ENCODE data around the gene SAMD4B.
A peak's percentile ranks its signal among the peaks of the same experiment; 100 is the strongest.

SAMD4B gene

GRCh38 chr19:39342647-39343305 is 555 bp downstream of the SAMD4B start:
- Histone ChIP-seq H2AK5ac (ENCODE audit: low read depth, low read length) (peak overlapping the region; percentile 46), H3K27ac (replicated peaks; ENCODE audit: low read length) (no peak overlapping the region)

GRCh38 chr19:39345956-39346355 is 3.7 kb downstream of the SAMD4B start:
- Histone ChIP-seq H2BK15ac (ENCODE audit: low read length) (no peak overlapping the region), H2AK5ac (ENCODE audit: low read depth, low read length) (no peak overlapping the region), H2BK12ac (ENCODE audit: low read length) (no peak overlapping the region), H4K8ac (ENCODE audit: low read depth, low read length) (no peak overlapping the region), H3K36me3 (replicated peaks in 1 of 2; ENCODE audit: control insufficient read depth in 2 of 2, insufficient read depth in 2 of 2, low read length in 2 of 2) (peaks cover 15 to 68% of the 10 kb centered on the region in 2 donors), H2AFZ (ENCODE audit: low read length) (no peak overlapping the region), H3K27me3 (ENCODE audit: control insufficient read depth in 3 of 3, insufficient read depth in 3 of 3, low read depth in 1 of 3, low read length in 3 of 3) (no peaks in the 10 kb centered on the region), H3K4ac (ENCODE audit: low read length) (no peak overlapping the region), H3K4me1 (ENCODE audit: control insufficient read depth in 2 of 2, insufficient read depth in 1 of 2, low read depth in 1 of 2, low read length in 2 of 2) (peaks cover 5 to 11% of the 10 kb centered on the region in 2 donors), H3K4me3 (ENCODE audit: low read length in 2 of 2) (no peak overlapping the region), H2BK120ac (ENCODE audit: low read depth, low read length) (no peak overlapping the region), H2BK5ac (ENCODE audit: low read length) (no peak overlapping the region), H3K27ac (replicated peaks; ENCODE audit: low read length) (no peak overlapping the region), H3K9me3 (replicated peaks in 1 of 2; ENCODE audit: control insufficient read depth in 2 of 2, insufficient read depth in 1 of 2, low read depth in 1 of 2, low read length in 2 of 2) (no peaks in the 10 kb centered on the region), H4K91ac (ENCODE audit: low read depth, low read length, poor library complexity) (no peak overlapping the region), H3K14ac (ENCODE audit: low read length) (no peak overlapping the region), H3K18ac (ENCODE audit: low read length) (no peak overlapping the region), H3K4me2 (ENCODE audit: insufficient read depth, low read length, poor library complexity, severe bottlenecking) (no peak overlapping the region), H3K79me1 (ENCODE audit: low read depth, low read length) (peaks cover 12% of the 10 kb centered on the region), H3K23ac (ENCODE audit: low read depth, low read length, poor library complexity) (no peak overlapping the region), H3K9ac (ENCODE audit: low read depth, low read length, poor library complexity) (no peak overlapping the region)
- WGBS, 2 donors (ENCODE audit: extremely low coverage in 2 of 2, insufficient read length in 2 of 2, insufficient replicate concordance in 1 of 2), result no CpG with 5 or more reads among the region's 1 CpG
- DNase-seq (ENCODE audit: low spot score), result no peak

More at GRCh38 chr19:39342647-39343305, 555 bp downstream of the SAMD4B start:
- H2AFZ ChIP-seq (ENCODE audit: low read length), result peak overlapping the region; percentile 39
- H3K18ac ChIP-seq (ENCODE audit: low read length), result peak overlapping the region; percentile 74
- H3K9ac ChIP-seq (ENCODE audit: low read depth, low read length, poor library complexity), result peak overlapping the region; percentile 92
- no CpG with 5 or more reads among the region's 51 CpGs for WGBS, 2 donors (ENCODE audit: extremely low coverage in 2 of 2, insufficient read length in 2 of 2, insufficient replicate concordance in 1 of 2)
- H4K91ac ChIP-seq (ENCODE audit: low read depth, low read length, poor library complexity), result no peak overlapping the region
- H2BK5ac ChIP-seq (ENCODE audit: low read length), result peak overlapping the region; percentile 22
- DNase-seq (ENCODE audit: low spot score), result no peak
- H3K23ac ChIP-seq (ENCODE audit: low read depth, low read length, poor library complexity), result peak overlapping the region; percentile 43
- peaks cover 10% of the 10 kb centered on the region for H3K79me1 ChIP-seq (ENCODE audit: low read depth, low read length)
- peak overlapping the region; percentile 41 for H2BK12ac ChIP-seq (ENCODE audit: low read length)
- peak overlapping the region; percentile 68 to 84 for H3K4me3 ChIP-seq (ENCODE audit: low read length in 2 of 2)
- H3K36me3 ChIP-seq (replicated peaks in 1 of 2; ENCODE audit: control insufficient read depth in 2 of 2, insufficient read depth in 2 of 2, low read length in 2 of 2), result peaks cover 9 to 39% of the 10 kb centered on the region in 2 donors
- H3K4ac ChIP-seq (ENCODE audit: low read length), result no peak overlapping the region
- H2BK15ac ChIP-seq (ENCODE audit: low read length), result no peak overlapping the region
- H2BK120ac ChIP-seq (ENCODE audit: low read depth, low read length), result no peak overlapping the region
- peaks cover 8 to 15% of the 10 kb centered on the region in 2 donors for H3K4me1 ChIP-seq (ENCODE audit: control insufficient read depth in 2 of 2, insufficient read depth in 1 of 2, low read depth in 1 of 2, low read length in 2 of 2)
- peak overlapping the region; percentile 83 for H3K4me2 ChIP-seq (ENCODE audit: insufficient read depth, low read length, poor library complexity, severe bottlenecking)
- H3K27me3 ChIP-seq (ENCODE audit: control insufficient read depth in 3 of 3, insufficient read depth in 3 of 3, low read depth in 1 of 3, low read length in 3 of 3), result no peaks in the 10 kb centered on the region
- H4K8ac ChIP-seq (ENCODE audit: low read depth, low read length), result no peak overlapping the region
- H3K14ac ChIP-seq (ENCODE audit: low read length), result peak overlapping the region; percentile 82
- no peaks in the 10 kb centered on the region for H3K9me3 ChIP-seq (replicated peaks in 1 of 2; ENCODE audit: control insufficient read depth in 2 of 2, insufficient read depth in 1 of 2, low read depth in 1 of 2, low read length in 2 of 2)

- H2BK15ac ChIP-seq (ENCODE audit: low read length), result no peak overlapping the region
- no peak overlapping the region for H2BK5ac ChIP-seq (ENCODE audit: low read length)
- no peak overlapping the region for H3K4ac ChIP-seq (ENCODE audit: low read length)
- H2BK120ac ChIP-seq (ENCODE audit: low read depth, low read length), result no peak overlapping the region
- no peak overlapping the region for H3K9ac ChIP-seq (ENCODE audit: low read depth, low read length, poor library complexity)
- H3K23ac ChIP-seq (ENCODE audit: low read depth, low read length, poor library complexity), result no peak overlapping the region
- H2AK5ac ChIP-seq (ENCODE audit: low read depth, low read length), result no peak overlapping the region
- no peak overlapping the region for H2AFZ ChIP-seq (ENCODE audit: low read length)
- H3K79me1 ChIP-seq (ENCODE audit: low read depth, low read length), result peaks cover 12% of the 10 kb centered on the region
- no peak overlapping the region for H4K91ac ChIP-seq (ENCODE audit: low read depth, low read length, poor library complexity)
- no peak overlapping the region for H4K8ac ChIP-seq (ENCODE audit: low read depth, low read length)
- no peak overlapping the region for H3K14ac ChIP-seq (ENCODE audit: low read length)
- H3K18ac ChIP-seq (ENCODE audit: low read length), result no peak overlapping the region
- peaks cover 21 to 83% of the 10 kb centered on the region in 2 donors for H3K36me3 ChIP-seq (replicated peaks in 1 of 2; ENCODE audit: control insufficient read depth in 2 of 2, insufficient read depth in 2 of 2, low read length in 2 of 2)
- no peaks in the 10 kb centered on the region for H3K27me3 ChIP-seq (ENCODE audit: control insufficient read depth in 3 of 3, insufficient read depth in 3 of 3, low read depth in 1 of 3, low read length in 3 of 3)
- H2BK12ac ChIP-seq (ENCODE audit: low read length), result no peak overlapping the region
- H3K4me2 ChIP-seq (ENCODE audit: insufficient read depth, low read length, poor library complexity, severe bottlenecking), result no peak overlapping the region
- peaks cover 3 to 11% of the 10 kb centered on the region in 2 donors for H3K4me1 ChIP-seq (ENCODE audit: control insufficient read depth in 2 of 2, insufficient read depth in 1 of 2, low read depth in 1 of 2, low read length in 2 of 2)
- H3K9me3 ChIP-seq (replicated peaks in 1 of 2; ENCODE audit: control insufficient read depth in 2 of 2, insufficient read depth in 1 of 2, low read depth in 1 of 2, low read length in 2 of 2), result no peaks in the 10 kb centered on the region
- no CpG with 5 or more reads among the region's 4 CpGs for WGBS, 2 donors (ENCODE audit: extremely low coverage in 2 of 2, insufficient read length in 2 of 2, insufficient replicate concordance in 1 of 2)
- DNase-seq (ENCODE audit: low spot score), result no peak
- H3K27ac ChIP-seq (replicated peaks; ENCODE audit: low read length), result no peak overlapping the region
- H3K4me3 ChIP-seq (ENCODE audit: low read length in 2 of 2), result no peak overlapping the region
Observed at GRCh38 chr19:39347332-39348164, 5.3 kb downstream of the SAMD4B start.

- no peaks in the 10 kb centered on the region for H3K4me1 ChIP-seq (ENCODE audit: control insufficient read depth in 2 of 2, insufficient read depth in 1 of 2, low read depth in 1 of 2, low read length in 2 of 2)
Observed at GRCh38 chr19:39349326-39349725, 7.1 kb downstream of the SAMD4B start.

More at GRCh38 chr19:39349326-39349725, 7.1 kb downstream of the SAMD4B start:
- no peak overlapping the region for H4K8ac ChIP-seq (ENCODE audit: low read depth, low read length)
- no peak overlapping the region for H3K23ac ChIP-seq (ENCODE audit: low read depth, low read length, poor library complexity)
- no peak overlapping the region for H3K27ac ChIP-seq (replicated peaks; ENCODE audit: low read length)
- H2AFZ ChIP-seq (ENCODE audit: low read length), result no peak overlapping the region
- WGBS, 2 donors (ENCODE audit: extremely low coverage in 2 of 2, insufficient read length in 2 of 2, insufficient replicate concordance in 1 of 2), result no CpG with 5 or more reads among the region's 4 CpGs
- H3K4me2 ChIP-seq (ENCODE audit: insufficient read depth, low read length, poor library complexity, severe bottlenecking), result no peak overlapping the region
- H4K91ac ChIP-seq (ENCODE audit: low read depth, low read length, poor library complexity), result no peak overlapping the region
- no peak overlapping the region for H2BK5ac ChIP-seq (ENCODE audit: low read length)
- H3K9ac ChIP-seq (ENCODE audit: low read depth, low read length, poor library complexity), result no peak overlapping the region
- no peak overlapping the region for H3K4ac ChIP-seq (ENCODE audit: low read length)
- no peak overlapping the region for H2BK12ac ChIP-seq (ENCODE audit: low read length)
- H3K14ac ChIP-seq (ENCODE audit: low read length), result no peak overlapping the region
- no peak overlapping the region for H3K4me3 ChIP-seq (ENCODE audit: low read length in 2 of 2)
- H3K79me1 ChIP-seq (ENCODE audit: low read depth, low read length), result peaks cover 12% of the 10 kb centered on the region
- no peak overlapping the region for H3K18ac ChIP-seq (ENCODE audit: low read length)
- H3K9me3 ChIP-seq (replicated peaks in 1 of 2; ENCODE audit: control insufficient read depth in 2 of 2, insufficient read depth in 1 of 2, low read depth in 1 of 2, low read length in 2 of 2), result no peaks in the 10 kb centered on the region
- no peak overlapping the region for H2BK15ac ChIP-seq (ENCODE audit: low read length)
- H2AK5ac ChIP-seq (ENCODE audit: low read depth, low read length), result no peak overlapping the region
- H3K36me3 ChIP-seq (replicated peaks in 1 of 2; ENCODE audit: control insufficient read depth in 2 of 2, insufficient read depth in 2 of 2, low read length in 2 of 2), result peaks cover 28 to 96% of the 10 kb centered on the region in 2 donors
- H2BK120ac ChIP-seq (ENCODE audit: low read depth, low read length), result no peak overlapping the region
- no peak for DNase-seq (ENCODE audit: low spot score)
- H3K27me3 ChIP-seq (ENCODE audit: control insufficient read depth in 3 of 3, insufficient read depth in 3 of 3, low read depth in 1 of 3, low read length in 3 of 3), result no peaks in the 10 kb centered on the region

Measured in neuronal stem cell (in vitro differentiated cells).